K562 (cell line): ENCODE measurements around the gene RASGRP2. TPM values are rescaled to one million over a fixed set of nuclear protein-coding genes. Genes with fewer than 3 reads are reported as not detected.

ENCODE experiments used
- ADNP ChIP-seq: fragments of 200-800 bp; sonication (Bioruptor generic); IDR thresholded peaks from 2 replicates; pipeline ENCODE4 v1.6.1; 2016; ENCODE audit warnings: missing genetic modification characterization, missing compliant biosample characterization
- ATF3 ChIP-seq, 2 experiments: fragments of 450-650 bp in 1 of 2; sonication (generic) in 1 of 2; formaldehyde crosslinking in 1 of 2; IDR thresholded peaks in 1 of 2; conservative IDR thresholded peaks in 1 of 2; 2 replicates each; pipeline versions ENCODE4 v1.6.1 to v1.8.1; 2016 to 2023; ENCODE audit warnings: mild to moderate bottlenecking in 2 of 2, moderate library complexity in 2 of 2, inconsistent platforms in 1 of 2, missing genetic modification reagents in 1 of 2
- CCAR2 ChIP-seq: fragments of 200-400 bp; formaldehyde crosslinking; IDR thresholded peaks from 2 replicates; pipeline ENCODE4 v1.6.1; 2017; ENCODE audit warnings: mild to moderate bottlenecking, low read depth, low read length
- EGR1 ChIP-seq: fragments of 450-650 bp; conservative IDR thresholded peaks from 2 replicates; pipeline ENCODE4 v1.6.1; 2017; ENCODE audit warnings: mild to moderate bottlenecking
- EWSR1 ChIP-seq: fragments of 450-650 bp; IDR thresholded peaks from 2 replicates; pipeline ENCODE4 v1.6.1; 2018; ENCODE audit warnings: borderline replicate concordance, mild to moderate bottlenecking, low read depth, moderate library complexity; ENCODE audit not compliant: partially characterized antibody
- EZH2 ChIP-seq: IDR thresholded peaks from 2 replicates; pipeline ENCODE4 v1.6.1; 2012; ENCODE audit warnings: low read depth, mild to moderate bottlenecking, inconsistent platforms, low read length, borderline replicate concordance
- HBP1 ChIP-seq: fragments of 450-650 bp; formaldehyde crosslinking; IDR thresholded peaks from 2 replicates; pipeline ENCODE4 v1.4.0; 2022; ENCODE audit warnings: missing genetic modification characterization
- HDAC2 ChIP-seq: fragments of 450-650 bp; IDR thresholded peaks from 2 replicates; pipeline ENCODE4 v1.6.1; 2016; ENCODE audit warnings: mild to moderate bottlenecking
- HMGXB4 ChIP-seq: sonication (generic); formaldehyde crosslinking; IDR thresholded peaks from 2 replicates; pipeline ENCODE4 v1.8.1; 2023; ENCODE audit warnings: mild to moderate bottlenecking, missing genetic modification reagents
- NEUROD1 ChIP-seq: fragments of 150-350 bp; IDR thresholded peaks from 2 replicates; pipeline ENCODE4 v1.6.1; 2014; ENCODE audit warnings: borderline replicate concordance, low read length, low read depth; ENCODE audit not compliant: partially characterized antibody
- NFYB ChIP-seq: IDR thresholded peaks from 2 replicates; pipeline ENCODE4 v1.6.1; 2011; ENCODE audit warnings: mild to moderate bottlenecking, moderate library complexity; ENCODE audit not compliant: insufficient read length; ENCODE audit errors: extremely low read depth
- NUFIP1 ChIP-seq: fragments of 450-650 bp; IDR thresholded peaks from 2 replicates; pipeline ENCODE4 v1.6.1; 2018; ENCODE audit not compliant: partially characterized antibody
- SIX5 ChIP-seq, 2 experiments: IDR thresholded peaks; 2 replicates each; pipeline ENCODE4 v1.6.1; 2011; ENCODE audit warnings: low read length in 2 of 2, borderline replicate concordance in 1 of 2, low read depth in 1 of 2, mild to moderate bottlenecking in 1 of 2, moderate library complexity in 1 of 2; ENCODE audit not compliant: insufficient read depth in 1 of 2
- SMAD4 ChIP-seq: fragments of 250-450 bp; sonication (Bioruptor Pico); conservative IDR thresholded peaks from 2 replicates; pipeline ENCODE4 v1.8.0; 2021; ENCODE audit warnings: inconsistent platforms, mild to moderate bottlenecking, moderate library complexity
- TSC22D4 ChIP-seq: fragments of 450-650 bp; IDR thresholded peaks from 2 replicates; pipeline ENCODE4 v1.6.1; 2016; ENCODE audit warnings: missing genetic modification characterization, missing biosample characterization, control low read depth
- ZBTB8A ChIP-seq: fragments of 450-650 bp; IDR thresholded peaks from 2 replicates; pipeline ENCODE4 v1.6.1; 2018; ENCODE audit warnings: mild to moderate bottlenecking, moderate library complexity; ENCODE audit not compliant: partially characterized antibody
- ZNF146 ChIP-seq: IDR thresholded peaks from one replicate; pipeline ENCODE4 v1.6.1; 2018; ENCODE audit warnings: missing compliant biosample characterization; ENCODE audit not compliant: unreplicated experiment
- ZNF707 ChIP-seq: fragments of 250-450 bp; sonication (Bioruptor Pico); conservative IDR thresholded peaks from 2 replicates; pipeline ENCODE4 v1.8.0; 2022; ENCODE audit warnings: inconsistent platforms, mild to moderate bottlenecking, moderate library complexity
- ZNF79 ChIP-seq: fragments of 250-450 bp; sonication (Bioruptor Pico); IDR thresholded peaks from 2 replicates; pipeline ENCODE4 v1.4.0; 2020; ENCODE audit warnings: low read depth, mild to moderate bottlenecking, moderate library complexity
- ZSCAN32 ChIP-seq: fragments of 450-650 bp; formaldehyde crosslinking; IDR thresholded peaks from 2 replicates; pipeline ENCODE4 v1.4.0; 2020; ENCODE audit warnings: mild to moderate bottlenecking, moderate library complexity
- polyA plus RNA-seq, 8 experiments: library from polyadenylated mRNA; depleted of rRNA in 4 of 8; stranded (reverse) in 5 of 8; unstranded in 3 of 8; fragments of >200 nt; fragmentation: Nextera tagmentation in 2 of 8; fragmentation: Illumina TruSeq in 1 of 8; extraction: Ambion mirVana in 2 of 8; extraction: Trizol in 1 of 8; gene quantifications; 2 replicates each; pipeline versions ENCODE4 v1.2.1 to v1.2.3, GENCODE V29; 2011 to 2014; ENCODE audit warnings: inconsistent platforms in 1 of 8, missing spikeins in 1 of 8
- total RNA-seq, 7 experiments: library from RNA; depleted of rRNA in 6 of 7; stranded (reverse); fragments of >200 nt in 6 of 7; fragmentation: Illumina TruSeq in 2 of 7; extraction: Trizol in 2 of 7; gene quantifications; 2 replicates each; pipeline versions ENCODE4 v1.2.1 to v1.2.3, GENCODE V29; 2011 to 2021; ENCODE audit warnings: low replicate concordance in 1 of 7
- TF ChIP-seq, protein P1 (sequence below): fragments of 250-450 bp; sonication (Bioruptor Pico); IDR thresholded peaks from 2 replicates; pipeline ENCODE4 v1.8.0; 2022; ENCODE audit warnings: inconsistent platforms

Gene RASGRP2
- total and polyA plus RNA-seq, 9 of the 15 experiments (the other 6 are each of a cell fraction or from before 2014, with no cell fraction given), result 0.87 to 22.7 (median 5.5) TPM

DNA sequence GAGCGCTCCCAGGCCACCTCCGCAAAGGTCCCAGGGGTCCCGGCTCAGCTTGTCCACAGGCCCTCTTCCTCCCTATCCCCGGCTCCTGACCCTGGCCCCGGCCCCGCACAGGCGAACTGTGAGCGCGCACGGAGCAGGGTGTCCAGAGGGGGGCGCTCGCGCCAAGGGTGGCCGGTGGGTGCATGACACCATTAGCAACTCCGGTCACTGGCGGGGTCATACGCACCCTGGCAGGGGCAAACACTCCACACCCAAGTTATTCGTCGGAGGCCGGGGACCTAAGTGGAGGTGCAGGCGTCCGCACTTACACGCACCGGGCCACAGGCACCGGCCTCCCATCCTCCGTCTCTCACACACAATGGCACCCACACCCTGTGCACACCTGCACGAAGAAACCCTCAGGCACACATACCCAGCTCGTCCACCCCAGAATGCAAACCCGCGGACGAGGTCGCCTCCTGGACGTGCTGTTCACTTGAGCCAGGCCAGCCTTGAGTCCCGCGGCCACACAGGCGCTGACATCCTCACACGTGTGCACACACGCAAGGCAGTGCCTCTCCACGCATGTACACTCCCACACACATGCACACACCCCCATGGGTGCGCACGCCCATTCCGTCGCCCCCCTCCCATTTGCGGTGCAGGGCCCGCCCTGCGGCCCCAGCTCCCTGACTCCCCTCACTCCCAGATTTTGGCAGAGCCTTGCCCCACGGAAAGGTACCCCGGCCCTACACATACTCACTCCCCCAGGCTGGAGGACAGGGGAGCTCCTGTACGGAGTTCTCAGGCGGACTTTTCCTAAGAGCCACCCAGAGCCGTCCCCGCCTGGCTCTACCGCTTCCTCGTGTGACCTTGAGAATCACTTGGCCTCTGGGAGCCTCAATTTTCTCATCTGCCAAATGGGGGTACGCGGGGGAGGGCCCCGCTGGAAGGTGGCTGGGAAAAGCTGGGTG, at the start of gene RASGRP2 (continued):
- TF ChIP-seq NFYB (no peak), NUFIP1 (no peak), EWSR1 (no peak), ADNP (peak; percentile 95), ZNF146 (CRISPR knock-in tag) (no peak), NEUROD1 (no peak), ZNF707 (CRISPR knock-in tag) (no peak), ATF3 (IDR thresholded peaks at IDR 0.05) (no peak), ATF3 (CRISPR knock-in tag; conservative IDR thresholded peaks at IDR 0.05) (no peak), HDAC2 (peak; percentile 84), TSC22D4 (tag) (no peak), SMAD4 (no peak; the same call in 1 of the 2 replicates), CCAR2 (no peak), ZBTB8A (no peak), EGR1 (peak; percentile 49), HMGXB4 (CRISPR knock-in tag) (peak; percentile 78; the same call in 1 of the 2 replicates), ZSCAN32 (CRISPR knock-in tag) (no peak), ZNF79 (no peak), EZH2 (no peak), SIX5 (IDR thresholded peaks at IDR 0.05; ENCODE audit: borderline replicate concordance in 1 of 2, insufficient read depth in 1 of 2, low read depth in 1 of 2, low read length in 2 of 2) (no peak), HBP1 (CRISPR knock-in tag) (no peak)
- TF ChIP-seq, protein P1, sequence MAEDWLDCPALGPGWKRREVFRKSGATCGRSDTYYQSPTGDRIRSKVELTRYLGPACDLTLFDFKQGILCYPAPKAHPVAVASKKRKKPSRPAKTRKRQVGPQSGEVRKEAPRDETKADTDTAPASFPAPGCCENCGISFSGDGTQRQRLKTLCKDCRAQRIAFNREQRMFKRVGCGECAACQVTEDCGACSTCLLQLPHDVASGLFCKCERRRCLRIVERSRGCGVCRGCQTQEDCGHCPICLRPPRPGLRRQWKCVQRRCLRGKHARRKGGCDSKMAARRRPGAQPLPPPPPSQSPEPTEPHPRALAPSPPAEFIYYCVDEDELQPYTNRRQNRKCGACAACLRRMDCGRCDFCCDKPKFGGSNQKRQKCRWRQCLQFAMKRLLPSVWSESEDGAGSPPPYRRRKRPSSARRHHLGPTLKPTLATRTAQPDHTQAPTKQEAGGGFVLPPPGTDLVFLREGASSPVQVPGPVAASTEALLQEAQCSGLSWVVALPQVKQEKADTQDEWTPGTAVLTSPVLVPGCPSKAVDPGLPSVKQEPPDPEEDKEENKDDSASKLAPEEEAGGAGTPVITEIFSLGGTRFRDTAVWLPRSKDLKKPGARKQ (CRISPR knock-in tag), result no peak
